ENCODE measurements around the gene TPM2. TPM values are rescaled to one million over a fixed set of nuclear protein-coding genes. Genes with fewer than 3 reads are reported as not detected.

The TPM2 gene
- polyA plus RNA-seq, 1 experiment, result 1,535 TPM

- CTCF ChIA-PET, result interaction anchor here (1.1 kb wide), 1 partner anchor 22 kb away, joined by 5 read pairs; no protein-coding TSS in a partner anchor
- no peak for DNase-seq (ENCODE audit: low read depth, low spot score)
- Histone ChIP-seq H3K27ac (ENCODE audit: low read depth, low read length) (no peak overlapping the region), H3K4me3 (ENCODE audit: low read depth, low read length) (no peak overlapping the region), H3K9me3 (ENCODE audit: control insufficient read depth, insufficient read depth, low read length) (no peaks in the 10 kb centered on the region; the same call in 1 of the 2 replicates), H3K27me3 (ENCODE audit: control insufficient read depth, insufficient read depth, low read length) (no peaks in the 10 kb centered on the region)
- POLR2A ChIA-PET, result interaction anchor here (0.7 to 1.4 kb wide), 3 partner anchors 16 to 57 kb away, joined by 3 to 6 read pairs (median 3); partner anchors contain the start of genes CREB3 and TLN1
- TF ChIP-seq, protein P1, sequence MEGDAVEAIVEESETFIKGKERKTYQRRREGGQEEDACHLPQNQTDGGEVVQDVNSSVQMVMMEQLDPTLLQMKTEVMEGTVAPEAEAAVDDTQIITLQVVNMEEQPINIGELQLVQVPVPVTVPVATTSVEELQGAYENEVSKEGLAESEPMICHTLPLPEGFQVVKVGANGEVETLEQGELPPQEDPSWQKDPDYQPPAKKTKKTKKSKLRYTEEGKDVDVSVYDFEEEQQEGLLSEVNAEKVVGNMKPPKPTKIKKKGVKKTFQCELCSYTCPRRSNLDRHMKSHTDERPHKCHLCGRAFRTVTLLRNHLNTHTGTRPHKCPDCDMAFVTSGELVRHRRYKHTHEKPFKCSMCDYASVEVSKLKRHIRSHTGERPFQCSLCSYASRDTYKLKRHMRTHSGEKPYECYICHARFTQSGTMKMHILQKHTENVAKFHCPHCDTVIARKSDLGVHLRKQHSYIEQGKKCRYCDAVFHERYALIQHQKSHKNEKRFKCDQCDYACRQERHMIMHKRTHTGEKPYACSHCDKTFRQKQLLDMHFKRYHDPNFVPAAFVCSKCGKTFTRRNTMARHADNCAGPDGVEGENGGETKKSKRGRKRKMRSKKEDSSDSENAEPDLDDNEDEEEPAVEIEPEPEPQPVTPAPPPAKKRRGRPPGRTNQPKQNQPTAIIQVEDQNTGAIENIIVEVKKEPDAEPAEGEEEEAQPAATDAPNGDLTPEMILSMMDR (IDR thresholded peaks at IDR 0.05; ENCODE audit: low read depth, low read length), result no peak
Measured at GRCh38 chr9:35674025-35674361, 15.7 kb downstream of the TPM2 start.

- no peak within 1 kb of the TSS for H3K4me3 ChIP-seq (ENCODE audit: low read depth, low read length)
- H3K27ac ChIP-seq (ENCODE audit: low read depth, low read length), result no peak within 1 kb of the TSS
- ChIA-PET POLR2A (interaction anchor here (0.7 to 1.4 kb wide), 5 partner anchors 10 to 58 kb away, joined by 3 to 6 read pairs (median 3); partner anchors contain the start of genes CREB3 and TLN1), CTCF (interaction anchor here (0.8 to 1.1 kb wide), 2 partner anchors 12 to 23 kb away, joined by 3 to 5 read pairs; no protein-coding TSS in a partner anchor)
- H3K27me3 ChIP-seq (ENCODE audit: control insufficient read depth, insufficient read depth, low read length), result no peaks in the 10 kb centered on the region
- no peaks in the 10 kb centered on the region; the same call in 1 of the 2 replicates for H3K9me3 ChIP-seq (ENCODE audit: control insufficient read depth, insufficient read depth, low read length)
- TF ChIP-seq, protein P1 (IDR thresholded peaks at IDR 0.05; ENCODE audit: low read depth, low read length), result no peak
- DNase-seq (ENCODE audit: low read depth, low spot score), result no peak
Measured at GRCh38 chr9:35673132-35674024, 16.3 kb downstream of the TPM2 start, which contains the start of gene CA9. Gene CA9, plus strand, starts transcription at chr9:35673928. Its CDS starts 32 bp downstream, at chr9:35673960.

DNA sequence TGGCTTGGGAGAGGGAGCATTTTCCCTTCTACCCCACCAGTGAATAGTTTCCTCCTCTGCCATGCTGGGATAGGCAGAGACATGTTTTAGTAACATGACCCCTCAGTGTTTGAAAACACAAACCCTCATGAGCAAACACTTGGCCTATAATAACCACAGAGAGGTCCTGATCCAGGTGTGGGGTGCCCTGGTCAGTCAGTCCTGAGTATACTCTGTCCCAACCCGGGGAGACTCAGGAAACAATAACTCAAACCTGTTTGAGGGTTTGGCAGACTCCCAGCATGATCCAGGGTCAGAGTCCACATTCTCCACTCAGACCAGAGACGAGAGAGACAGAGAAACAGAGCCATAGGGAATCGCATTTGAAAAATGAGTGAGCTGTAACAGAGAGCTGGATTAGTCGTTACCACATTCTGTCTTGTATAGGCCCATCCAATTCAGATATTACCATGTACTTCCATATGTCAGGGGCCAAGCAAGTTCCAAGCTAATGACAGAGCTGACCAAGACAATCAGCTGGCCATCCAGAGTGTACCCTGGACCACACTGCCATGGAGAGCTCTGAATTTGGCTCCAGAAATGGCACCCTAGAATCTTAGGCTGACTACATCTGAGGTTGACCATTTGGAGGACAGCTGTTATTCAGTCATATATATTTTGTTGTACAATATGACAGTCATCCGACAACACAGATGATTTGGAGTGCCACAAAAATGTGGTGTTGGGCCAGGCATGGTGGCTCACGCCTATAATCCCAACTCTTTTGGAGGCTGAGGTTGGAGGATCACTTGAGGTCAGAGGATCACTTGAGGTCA is 20.2 kb downstream of the TPM2 start:
- Histone ChIP-seq H3K27me3 (ENCODE audit: control insufficient read depth, insufficient read depth, low read length) (no peaks in the 10 kb centered on the region), H3K4me3 (ENCODE audit: low read depth, low read length) (no peak overlapping the region), H3K9me3 (ENCODE audit: control insufficient read depth, insufficient read depth, low read length) (no peaks in the 10 kb centered on the region), H3K27ac (ENCODE audit: low read depth, low read length) (peak overlapping the region; percentile 25)
- TF ChIP-seq, protein P1 (IDR thresholded peaks at IDR 0.05; ENCODE audit: low read depth, low read length), result no peak
- CTCF ChIA-PET, result interaction anchor here (1.0 to 1.7 kb wide), 5 partner anchors 8 to 58 kb away, joined by 3 to 14 read pairs (median 4); partner anchors contain the start of genes CCDC107 and RMRP
- POLR2A ChIA-PET, result interaction anchor here (1.8 to 3.0 kb wide), 2 partner anchors 11 to 21 kb away, joined by 8 to 13 read pairs; partner anchors contain the start of gene TPM2
- DNase-seq (ENCODE audit: low read depth, low spot score), result no peak

- H3K27me3 ChIP-seq (ENCODE audit: control insufficient read depth, insufficient read depth, low read length), result no peaks in the 10 kb centered on the region
- no peak overlapping the region for H3K27ac ChIP-seq (ENCODE audit: low read depth, low read length)
- CTCF ChIA-PET, result no interaction called here
- H3K4me3 ChIP-seq (ENCODE audit: low read depth, low read length), result no peak overlapping the region
- no peaks in the 10 kb centered on the region for H3K9me3 ChIP-seq (ENCODE audit: control insufficient read depth, insufficient read depth, low read length)
- POLR2A ChIA-PET, result no interaction called here
- DNase-seq (ENCODE audit: low read depth, low spot score), result no peak
- TF ChIP-seq, protein P1 (IDR thresholded peaks at IDR 0.05; ENCODE audit: low read depth, low read length), result no peak
Measured at GRCh38 chr9:35667939-35668338, 21.8 kb downstream of the TPM2 start.
